GM21723 (cell line): ENCODE results near the gene PTCRA.
A peak's percentile ranks its signal among the peaks of the same experiment; 100 is the strongest.
"Not testable (repeated sequence)": the region's sequence is repeated elsewhere in the genome, so short reads cannot be mapped to it uniquely, and the experiment has no call there.

ENCODE experiments used
- ATAC-seq: cut with Tn5 transposase; IDR thresholded peaks from one replicate; pipeline ENCODE4 v1.9.1; 2021; ENCODE audit warnings: mild to moderate bottlenecking, moderate library complexity; ENCODE audit not compliant: unreplicated experiment

PTCRA gene

DNA sequence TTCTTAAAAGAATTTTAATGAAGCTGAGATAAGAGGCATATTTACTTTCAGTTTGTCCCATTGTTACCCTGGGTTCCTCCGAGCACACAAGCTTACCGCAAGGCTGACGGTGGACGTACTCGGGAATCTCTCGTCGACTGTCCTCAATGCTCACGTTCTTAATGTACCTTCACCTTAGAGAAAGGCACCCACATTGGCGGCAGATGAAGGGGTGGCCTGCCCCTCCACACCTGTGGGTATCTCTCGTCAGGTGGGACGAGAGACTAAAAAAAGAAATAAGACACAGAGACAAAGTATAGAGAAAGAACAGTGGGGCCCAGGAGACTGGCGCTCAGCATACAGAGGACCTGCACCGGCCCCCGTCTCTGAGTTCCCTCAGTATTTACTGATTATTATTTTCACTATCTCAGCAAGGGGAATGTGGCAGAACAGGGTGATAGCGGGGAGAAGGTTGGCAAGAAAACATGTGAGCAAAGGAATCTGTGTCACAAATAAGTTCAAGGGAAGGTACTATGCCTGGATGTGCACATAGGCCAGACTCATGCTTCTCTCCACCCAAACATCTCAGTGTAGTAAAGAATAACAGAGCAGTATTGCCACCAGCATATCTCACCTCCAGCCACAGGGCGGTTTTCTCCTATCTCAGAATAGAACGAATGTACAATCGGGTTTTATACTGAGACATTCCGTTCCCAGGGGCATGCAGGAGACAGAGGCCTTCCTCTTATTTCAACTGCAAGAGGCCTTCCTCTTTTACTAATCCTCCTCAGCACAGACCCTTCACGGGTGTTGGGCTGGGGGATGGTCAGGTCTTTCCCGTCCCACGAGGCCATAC, 13.2 kb upstream of the PTCRA start:
- not testable (repeated sequence) for ATAC-seq

DNA sequence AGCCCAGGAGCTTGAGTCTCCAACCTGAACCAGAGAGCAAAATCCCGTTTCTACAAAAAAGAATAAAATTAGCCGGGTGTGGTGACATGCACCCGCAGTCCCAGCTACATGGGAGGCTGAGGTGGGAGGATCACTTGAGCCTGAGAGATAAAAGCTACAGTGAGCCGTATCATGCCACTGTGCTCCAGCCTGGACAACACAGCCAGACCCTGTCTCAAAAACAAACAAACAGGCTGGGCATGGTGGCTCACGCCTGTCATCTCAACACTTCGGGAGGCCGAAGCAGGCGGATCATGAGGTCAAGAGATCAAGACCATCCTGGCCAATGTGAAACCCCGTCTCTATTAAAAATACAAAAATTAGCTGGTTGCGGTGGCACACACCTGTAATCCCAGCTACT, 11.4 kb upstream of the PTCRA start:
- no peak for ATAC-seq

DNA sequence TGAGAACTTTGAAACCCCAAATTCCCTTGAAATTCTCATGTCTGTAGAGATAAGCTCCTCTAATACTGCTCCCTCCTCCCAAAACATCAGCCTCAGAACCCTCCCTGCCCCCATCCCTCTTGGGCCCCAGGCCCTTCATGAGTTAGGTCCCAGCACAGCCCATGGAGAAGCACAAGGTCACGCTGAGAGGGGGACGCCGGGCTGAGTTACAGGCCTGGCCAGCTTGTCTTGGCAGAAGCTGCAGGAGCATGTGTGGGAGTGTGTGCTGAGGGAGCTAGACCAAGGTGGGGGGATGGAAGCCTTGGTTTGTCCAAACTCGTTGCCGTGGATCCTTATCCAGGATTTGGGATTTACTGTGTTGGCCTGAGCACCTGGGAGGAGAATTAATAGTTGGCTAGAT, 8.5 kb upstream of the PTCRA start:
- ATAC-seq: no peak

GRCh38 chr6:42909835-42910234, 6.0 kb upstream of the PTCRA start:
- ATAC-seq: no peak

- ATAC-seq: no peak
Observed at GRCh38 chr6:42911171-42912021, 4.5 kb upstream of the PTCRA start.

DNA sequence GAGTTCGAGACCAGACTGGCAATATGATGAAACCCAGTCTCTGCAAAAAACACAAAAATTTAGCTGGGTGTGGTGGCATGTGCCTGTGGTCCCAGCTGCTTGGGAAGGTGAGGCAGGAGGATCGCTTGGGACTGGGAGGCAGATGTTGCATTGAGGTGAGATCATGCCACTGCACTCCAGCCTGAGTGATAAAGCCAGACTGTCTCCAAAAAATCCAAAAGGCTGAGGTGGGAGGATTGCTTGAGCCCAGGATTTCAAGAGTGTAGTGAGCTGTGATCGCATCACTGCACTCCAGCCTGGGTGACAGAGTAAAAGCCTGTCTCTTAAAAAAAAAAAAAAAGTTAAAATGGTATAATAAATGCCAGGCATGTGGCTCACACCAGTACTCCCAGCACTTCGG, 1.3 kb upstream of the PTCRA start:
- ATAC-seq: no peak

DNA sequence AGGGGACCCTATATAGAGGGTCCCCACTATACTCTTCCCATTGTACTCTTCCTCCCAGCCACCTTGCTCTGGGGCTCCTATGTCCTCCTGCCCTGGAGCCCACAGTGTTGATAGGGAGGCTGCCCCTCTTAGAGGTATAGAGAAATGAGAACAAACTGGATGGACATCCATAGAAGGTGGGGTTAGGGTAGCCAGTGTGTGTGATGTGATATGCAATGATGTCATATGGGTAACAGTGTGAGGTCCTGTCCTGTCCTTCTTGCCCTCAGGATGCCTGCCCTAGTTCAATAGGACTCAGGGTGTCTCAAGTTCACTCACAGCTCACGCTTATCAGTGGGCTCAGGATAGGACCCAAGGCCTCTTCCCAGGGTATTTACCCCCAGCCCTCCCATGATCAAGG, 435 bp downstream of the PTCRA start:
- no peak for ATAC-seq

GRCh38 chr6:42921801-42922200, 5.9 kb downstream of the PTCRA start:
- ATAC-seq: no peak

DNA sequence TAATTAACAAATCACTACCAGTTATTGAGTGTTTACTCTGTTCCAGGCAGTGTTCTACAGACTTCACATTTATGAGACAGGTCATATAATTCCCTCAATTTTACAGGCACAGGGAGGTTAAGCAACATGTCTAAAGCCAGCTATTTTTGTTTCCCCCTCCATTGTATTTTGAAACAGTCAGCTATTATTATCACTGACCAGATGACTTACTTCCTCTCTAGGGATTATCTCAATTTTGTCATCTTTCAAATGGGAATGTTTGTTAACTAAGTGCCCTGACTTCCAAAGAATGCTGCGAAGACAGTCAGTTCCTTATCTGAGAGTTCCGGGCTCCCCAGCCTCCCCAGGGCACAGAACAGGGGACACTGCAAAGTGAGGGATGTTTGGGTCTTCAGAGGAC, 7.8 kb downstream of the PTCRA start:
- ATAC-seq: no peak

GRCh38 chr6:42925248-42925857, 9.5 kb downstream of the PTCRA start:
- no peak for ATAC-seq

DNA sequence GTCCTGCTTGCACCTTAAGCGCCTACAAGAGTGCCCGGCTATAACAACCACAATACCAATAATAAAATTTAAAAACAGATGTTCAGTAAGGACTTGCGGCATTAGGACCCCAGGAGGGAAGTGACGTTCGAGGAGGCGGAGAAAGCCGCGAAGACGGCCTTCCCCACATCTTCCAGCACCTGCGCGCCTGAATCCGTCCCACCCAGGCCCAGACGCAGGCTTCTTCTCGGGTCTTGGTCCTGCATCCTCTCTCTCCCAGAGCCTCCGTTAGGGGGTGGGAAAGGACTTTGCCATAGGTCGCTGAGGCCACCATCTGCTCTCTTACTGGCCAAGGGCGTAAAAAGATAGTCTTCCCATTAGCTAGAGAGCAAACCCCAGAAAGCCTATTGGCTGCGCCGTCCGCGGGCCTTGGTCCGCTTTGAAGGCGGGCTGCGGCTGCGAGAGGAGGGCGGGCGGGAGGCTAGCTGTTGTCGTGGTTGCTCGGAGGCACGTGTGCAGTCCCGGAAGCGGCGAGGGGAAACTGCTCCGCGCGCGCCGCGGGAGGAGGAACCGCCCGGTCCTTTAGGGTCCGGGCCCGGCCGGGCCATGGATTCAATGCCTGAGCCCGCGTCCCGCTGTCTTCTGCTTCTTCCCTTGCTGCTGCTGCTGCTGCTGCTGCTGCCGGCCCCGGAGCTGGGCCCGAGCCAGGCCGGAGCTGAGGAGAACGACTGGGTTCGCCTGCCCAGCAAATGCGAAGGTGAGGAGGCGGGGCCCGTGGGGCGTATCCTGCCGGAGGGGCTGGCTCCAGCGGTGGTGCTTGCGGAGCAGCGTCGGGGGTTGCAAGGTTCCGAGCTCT, 13.3 kb downstream of the PTCRA start, which contains the start of gene CNPY3:
Gene CNPY3 (plus strand): TSS at position 495 of the 835 bp plus-strand sequence. CDS start 91 bp downstream, at position 586.
- peak; percentile 82 for ATAC-seq

DNA sequence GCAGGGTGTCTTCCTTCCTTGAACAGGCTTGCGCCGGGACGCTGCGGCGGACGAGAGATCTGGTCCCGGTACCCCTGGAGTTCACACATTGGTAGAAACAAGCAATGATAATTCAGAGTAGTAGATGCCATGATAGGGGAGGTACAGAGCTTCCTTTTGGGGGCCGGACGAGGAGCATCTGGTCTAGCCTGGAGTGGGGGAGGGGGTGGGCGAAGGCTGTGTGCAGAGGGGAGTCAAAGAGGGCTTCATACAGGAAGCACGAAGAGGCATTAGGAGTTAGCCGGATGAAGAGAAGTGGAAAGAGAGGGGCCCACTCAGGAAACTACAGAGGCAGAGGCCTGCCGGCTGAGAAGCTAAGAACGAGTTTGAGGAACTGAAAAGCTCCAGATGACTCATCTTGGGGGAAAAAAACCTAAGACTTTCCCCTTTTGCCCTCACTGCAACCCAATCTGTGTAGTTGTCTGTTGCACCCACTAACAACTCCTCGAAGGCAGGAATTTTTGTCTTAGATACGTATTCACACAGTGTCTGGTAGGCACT, 14.0 kb downstream of the PTCRA start:
- ATAC-seq: peak; percentile 48

GRCh38 chr6:42932412-42932811, 16.6 kb downstream of the PTCRA start:
- ATAC-seq: no peak

- no peak for ATAC-seq
Observed at GRCh38 chr6:42933205-42933604, 17.4 kb downstream of the PTCRA start.

- no peak for ATAC-seq
Observed at GRCh38 chr6:42935322-42935721, 19.5 kb downstream of the PTCRA start.

GRCh38 chr6:42936398-42936797, 20.5 kb downstream of the PTCRA start:
- ATAC-seq: no peak

DNA sequence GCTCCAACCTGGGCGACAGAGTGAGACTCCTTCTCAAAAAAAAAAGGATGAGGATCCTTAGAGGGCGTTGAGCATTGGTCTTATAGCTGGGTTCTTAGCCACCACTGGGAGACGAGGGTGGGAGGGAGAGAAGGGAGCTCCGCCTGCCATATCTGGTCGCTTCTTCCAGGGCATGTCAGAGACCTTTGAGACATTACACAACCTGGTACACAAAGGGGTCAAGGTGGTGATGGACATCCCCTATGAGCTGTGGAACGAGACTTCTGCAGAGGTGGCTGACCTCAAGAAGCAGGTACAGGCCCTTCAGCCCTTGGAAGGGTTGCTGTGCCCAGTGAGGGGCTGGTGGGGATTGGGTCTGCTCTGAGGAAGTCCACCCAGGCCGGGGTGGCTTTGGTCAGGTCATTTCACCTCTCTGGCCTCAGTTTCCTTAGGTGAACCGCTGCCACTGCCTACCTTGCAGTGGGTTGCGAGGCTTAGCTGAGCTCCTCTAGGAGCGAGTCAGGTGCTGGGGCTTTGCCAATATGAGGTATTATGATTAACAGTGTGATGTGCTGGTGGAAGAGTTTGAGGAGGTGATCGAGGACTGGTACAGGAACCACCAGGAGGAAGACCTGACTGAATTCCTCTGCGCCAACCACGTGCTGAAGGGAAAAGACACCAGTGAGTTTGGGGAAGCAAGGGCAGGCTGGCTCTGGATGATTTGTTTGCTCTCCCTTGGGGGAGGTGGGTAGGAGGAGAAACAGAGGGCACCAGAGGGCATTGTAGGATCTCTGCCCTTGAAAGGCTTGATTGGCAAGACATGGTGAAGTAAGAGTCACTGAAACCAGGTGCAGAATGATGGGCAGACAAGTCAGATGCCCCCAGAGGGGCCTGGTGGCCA, 21.9 kb downstream of the PTCRA start:
- no peak for ATAC-seq

GRCh38 chr6:42938428-42938796, 22.6 kb downstream of the PTCRA start:
- no peak for ATAC-seq
